GM19238 (cell line): ENCODE measurements around the gene HEYL.

ENCODE experiments used
- DNase-seq: peaks from one replicate; pipeline ENCODE4 v3.0.0; 2011; ENCODE audit warnings: low spot score; ENCODE audit not compliant: insufficient read length

The HEYL gene

GRCh38 chr1:39638965-39639304 lies 508 bp downstream of the HEYL start:
- no peak for DNase-seq

- no peak for DNase-seq
Observed at GRCh38 chr1:39637361-39637760, 2.1 kb downstream of the HEYL start.

- DNase-seq, result no peak
Observed at GRCh38 chr1:39635871-39636210, 3.6 kb downstream of the HEYL start.

GRCh38 chr1:39635205-39635870 lies 4.1 kb downstream of the HEYL start:
- no peak for DNase-seq

- DNase-seq, result no peak
Observed at GRCh38 chr1:39633422-39633821, 6.0 kb downstream of the HEYL start.

- DNase-seq, result no peak
Observed at GRCh38 chr1:39632682-39633417, 6.6 kb downstream of the HEYL start.

GRCh38 chr1:39632323-39632681 lies 7.1 kb downstream of the HEYL start:
- DNase-seq, result no peak

GRCh38 chr1:39631361-39632322 lies 7.8 kb downstream of the HEYL start:
- no peak for DNase-seq

GRCh38 chr1:39628807-39629350 lies 10.6 kb downstream of the HEYL start:
- DNase-seq, result no peak

GRCh38 chr1:39626646-39627045 lies 12.8 kb downstream of the HEYL start:
- no peak for DNase-seq

- DNase-seq, result no peak
Observed at GRCh38 chr1:39625462-39626273, 13.8 kb downstream of the HEYL start.

GRCh38 chr1:39625009-39625408 lies 14.4 kb downstream of the HEYL start:
- DNase-seq, result no peak

GRCh38 chr1:39623053-39623452 lies 16.4 kb downstream of the HEYL start:
- DNase-seq, result no peak

- no peak for DNase-seq
Observed at GRCh38 chr1:39622427-39622826, 17.0 kb downstream of the HEYL start.

GRCh38 chr1:39620659-39621165 lies 18.7 kb downstream of the HEYL start:
- DNase-seq, result no peak

- no peak for DNase-seq
Observed at GRCh38 chr1:39617488-39618049, 21.9 kb downstream of the HEYL start.

- DNase-seq, result no peak
Observed at GRCh38 chr1:39615086-39615673, 24.3 kb downstream of the HEYL start.

- no peak for DNase-seq
Observed at GRCh38 chr1:39614488-39614887, 25.0 kb downstream of the HEYL start.

GRCh38 chr1:39613250-39613649 lies 26.2 kb downstream of the HEYL start:
- DNase-seq, result no peak
